HG03196 (cell line): Measurements from ENCODE around the gene MARK3.

ENCODE experiments used
- ATAC-seq: cut with Tn5 transposase; IDR thresholded peaks from one replicate; pipeline ENCODE4 v1.9.1; 2021; ENCODE audit not compliant: unreplicated experiment

MARK3 gene

DNA sequence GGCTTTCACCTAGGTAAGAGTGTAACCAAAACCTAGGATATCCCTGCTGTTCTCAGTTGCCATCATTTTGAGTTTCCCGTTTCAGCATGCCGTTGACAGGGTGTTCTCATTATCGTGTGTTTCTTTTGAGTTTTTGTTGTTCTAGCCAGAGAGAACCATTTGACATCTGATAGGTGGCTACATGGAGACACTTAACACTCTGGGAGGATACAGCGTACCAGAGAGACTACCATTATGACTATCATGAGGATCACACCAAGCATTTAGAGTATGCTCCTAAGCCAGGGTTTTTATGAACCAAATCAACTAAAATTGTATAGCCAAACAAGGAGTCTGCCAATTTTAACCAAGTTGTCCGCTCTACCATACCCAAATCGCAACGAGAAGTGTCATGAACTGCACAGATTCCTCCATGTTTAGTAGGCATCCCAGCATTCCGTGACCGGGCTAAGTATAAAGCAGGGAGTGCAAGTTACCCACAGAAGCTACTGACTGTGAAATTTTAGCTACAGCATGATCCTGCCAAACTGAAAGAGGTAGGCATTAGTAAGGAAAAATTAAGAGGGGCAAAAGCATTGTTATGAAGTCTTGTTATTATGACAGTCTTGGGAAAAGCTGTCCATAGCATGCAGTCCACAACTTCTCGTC is 48.8 kb downstream of the MARK3 start:
- ATAC-seq = no peak

DNA sequence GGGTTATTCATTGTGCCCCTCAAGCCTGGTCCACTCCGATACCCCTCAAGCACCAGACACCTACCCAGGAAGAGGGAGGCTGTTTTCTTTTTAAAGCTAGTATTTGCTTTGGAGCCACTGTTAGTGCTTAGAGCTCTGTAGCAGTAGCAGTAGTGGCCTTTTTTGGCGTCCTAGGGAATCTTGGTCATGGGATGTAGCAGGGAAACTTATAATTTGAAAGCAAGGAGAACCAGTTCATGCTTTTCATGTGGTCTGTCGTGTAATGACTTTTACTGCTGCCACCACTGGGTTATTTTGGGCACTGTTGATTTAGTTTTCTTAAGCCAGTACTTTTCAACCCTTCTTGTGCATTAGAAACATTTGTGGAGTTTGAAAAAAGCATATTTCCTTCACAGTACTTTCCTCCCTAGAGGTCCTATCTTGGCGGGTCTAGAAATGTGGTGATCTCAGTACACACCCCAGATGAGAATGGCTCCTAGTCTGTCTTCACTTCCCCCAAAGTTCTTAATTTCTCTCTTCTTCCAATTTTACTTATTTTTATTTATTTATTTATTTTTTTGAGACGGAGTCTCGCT is 49.7 kb downstream of the MARK3 start:
- ATAC-seq = no peak

DNA sequence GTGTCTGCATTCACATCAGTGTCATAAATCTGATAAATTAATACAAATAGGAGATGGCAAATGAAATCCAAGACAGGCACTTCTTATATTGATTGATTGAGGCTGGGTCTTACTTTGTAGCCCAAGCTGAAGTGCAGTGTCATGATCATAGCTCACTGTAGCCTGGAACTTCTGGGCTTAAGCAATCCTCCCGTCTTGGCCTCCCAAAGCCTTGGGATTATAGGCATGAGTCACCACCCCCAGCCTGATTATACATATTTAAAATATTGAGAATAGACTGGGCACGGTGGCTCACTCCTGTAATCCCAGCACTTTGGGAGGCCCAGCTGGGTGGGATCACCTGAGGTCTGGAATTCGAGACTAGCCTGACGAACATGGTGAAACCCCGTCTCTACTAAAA is 51.3 kb downstream of the MARK3 start:
- no peak for ATAC-seq

DNA sequence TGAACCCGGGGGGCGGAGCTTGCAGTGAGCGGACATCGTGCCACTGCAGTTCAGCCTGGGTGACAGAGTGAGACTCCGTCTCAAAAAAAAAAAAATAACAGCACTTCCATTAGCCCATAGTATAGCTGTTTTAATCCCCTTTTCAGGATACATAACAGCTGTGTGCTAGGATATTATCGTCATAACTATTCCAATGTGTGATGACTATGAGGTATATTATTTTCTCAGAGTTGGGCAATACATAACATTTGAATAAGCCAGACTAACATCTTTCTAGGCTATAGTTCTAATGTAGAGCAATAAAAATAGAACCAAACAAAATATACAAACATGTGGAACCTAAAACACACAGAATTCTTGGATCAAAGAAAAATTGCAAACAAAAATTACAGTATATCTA is 57.1 kb downstream of the MARK3 start:
- no peak for ATAC-seq

DNA sequence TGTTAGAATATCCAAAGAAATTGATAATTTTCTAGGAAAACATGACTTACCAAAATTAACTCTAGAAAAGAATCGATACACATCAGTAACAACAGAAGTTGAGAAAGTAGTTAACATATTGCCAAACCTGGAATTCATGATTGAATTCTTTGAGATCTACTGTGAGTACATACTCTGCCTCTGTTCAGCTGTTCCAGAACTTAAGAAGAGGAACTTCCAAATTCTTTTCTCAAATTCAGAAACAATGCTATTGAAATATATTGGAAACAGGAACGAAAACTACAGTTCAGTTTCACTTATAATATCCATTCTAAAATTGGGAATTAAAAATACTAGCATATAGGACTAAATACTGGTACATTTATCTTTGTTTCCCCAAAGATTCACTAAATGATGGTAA is 57.9 kb downstream of the MARK3 start:
- no peak for ATAC-seq

DNA sequence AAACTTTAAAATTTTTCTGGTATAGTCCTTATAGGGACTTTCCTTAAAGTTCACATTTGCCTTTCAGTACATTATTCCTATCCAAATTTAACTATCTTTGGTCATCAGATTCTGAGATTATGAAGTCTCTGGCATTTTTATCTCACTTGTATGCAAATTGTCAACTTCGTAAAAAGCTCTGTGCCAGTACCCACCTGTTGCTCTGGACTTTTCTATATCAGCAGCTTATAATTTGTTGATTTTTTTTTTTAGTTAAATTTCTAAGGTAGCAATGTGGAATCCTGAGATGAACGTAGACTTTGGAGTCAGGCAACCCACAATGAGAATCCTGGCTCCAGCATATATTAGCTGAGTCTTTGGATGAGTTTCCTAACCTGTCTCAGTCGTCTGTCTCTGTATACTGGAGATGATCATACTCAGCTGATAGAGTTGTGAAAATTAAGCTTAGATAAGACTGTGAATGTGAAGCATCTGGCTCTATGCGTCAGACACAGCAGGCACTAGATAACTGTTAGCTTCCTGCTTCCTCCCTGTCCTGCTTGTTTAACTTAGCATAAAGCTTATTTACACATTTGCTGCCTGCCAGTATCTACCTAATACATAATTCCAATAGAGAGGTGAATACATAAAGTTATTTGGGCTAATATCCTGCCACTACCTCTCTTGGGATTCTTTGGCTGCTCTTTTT is 59.8 kb downstream of the MARK3 start:
- ATAC-seq = no peak

DNA sequence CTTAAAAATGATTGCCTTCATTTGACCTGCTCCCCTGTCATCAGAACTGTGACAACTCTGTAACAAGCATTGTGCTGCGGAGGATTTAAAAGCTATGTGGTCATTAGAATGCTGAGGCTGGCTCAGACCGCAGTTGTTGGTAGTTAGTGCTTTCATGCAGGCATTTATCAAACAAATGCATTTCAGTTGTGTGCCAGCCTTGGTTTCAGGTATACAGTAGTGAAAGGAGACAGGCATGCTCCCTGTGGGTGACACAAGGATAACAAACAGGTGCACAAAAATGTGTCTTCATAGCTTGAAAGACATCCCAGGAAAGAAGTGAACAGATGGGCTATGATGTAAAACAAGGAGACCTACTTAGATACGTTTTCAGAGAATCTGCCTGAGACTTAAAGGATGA is 60.6 kb downstream of the MARK3 start:
- no peak for ATAC-seq

DNA sequence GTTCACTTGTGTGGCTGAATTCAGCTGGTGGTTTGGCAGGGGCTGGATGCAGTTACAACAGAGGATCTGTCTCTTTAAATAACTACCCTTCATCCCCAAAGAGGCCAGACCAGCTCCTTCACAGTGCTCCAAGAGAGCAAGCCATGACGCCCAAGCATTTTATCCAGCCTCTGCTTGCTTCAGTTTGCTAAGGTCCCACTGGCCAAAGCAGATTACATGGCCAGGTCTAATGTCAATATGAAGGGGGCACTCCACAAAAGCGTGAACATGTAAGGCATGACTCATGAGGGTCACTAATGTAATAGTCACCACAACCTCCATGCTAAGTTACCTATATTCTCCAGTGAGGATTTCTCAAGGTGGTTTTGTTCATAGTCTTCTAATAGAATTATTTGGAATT is 62.9 kb downstream of the MARK3 start:
- no peak for ATAC-seq

DNA sequence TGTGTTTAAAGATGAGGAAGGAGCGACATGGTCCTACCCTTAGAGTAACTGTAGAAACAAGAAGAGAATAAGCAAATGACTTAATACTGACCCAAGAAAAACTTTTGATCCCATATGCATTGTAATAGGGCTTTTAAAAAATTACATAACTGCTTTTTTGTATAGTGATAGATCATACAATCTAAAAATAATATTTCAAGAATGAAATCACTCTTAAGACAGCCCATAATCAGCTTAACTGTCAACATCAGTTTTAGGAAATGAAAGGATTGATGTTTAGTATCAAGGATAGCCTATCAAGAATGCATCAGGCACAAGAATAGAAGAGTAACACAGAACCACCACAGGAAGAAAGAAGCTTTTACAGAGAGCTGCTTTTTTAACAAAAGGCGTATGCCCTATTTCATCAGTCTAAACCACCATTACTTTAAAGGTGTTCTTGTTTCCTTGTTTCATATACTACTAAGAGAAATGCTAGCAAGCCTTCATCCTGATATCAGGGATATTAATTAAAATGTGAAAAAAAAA is 64.5 kb downstream of the MARK3 start:
- no peak for ATAC-seq

DNA sequence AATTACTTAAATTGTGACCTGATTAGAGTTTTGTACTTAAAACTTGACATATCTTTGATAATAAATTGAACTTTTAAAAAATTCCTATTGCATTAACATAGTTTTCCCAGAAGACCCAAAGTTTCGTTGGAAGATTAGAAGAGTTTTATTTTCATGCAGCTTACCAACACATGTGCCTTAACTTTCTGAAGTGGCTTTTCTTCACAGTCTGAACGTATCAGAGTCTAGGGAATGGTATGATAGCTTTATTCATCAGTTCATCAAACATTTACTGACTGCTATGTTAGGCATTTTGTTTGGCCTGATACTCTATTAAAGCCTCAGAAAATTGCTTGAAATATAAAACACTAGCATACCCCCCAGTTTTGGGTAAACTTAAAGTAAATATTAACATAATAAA is 65.2 kb downstream of the MARK3 start:
- ATAC-seq = no peak

DNA sequence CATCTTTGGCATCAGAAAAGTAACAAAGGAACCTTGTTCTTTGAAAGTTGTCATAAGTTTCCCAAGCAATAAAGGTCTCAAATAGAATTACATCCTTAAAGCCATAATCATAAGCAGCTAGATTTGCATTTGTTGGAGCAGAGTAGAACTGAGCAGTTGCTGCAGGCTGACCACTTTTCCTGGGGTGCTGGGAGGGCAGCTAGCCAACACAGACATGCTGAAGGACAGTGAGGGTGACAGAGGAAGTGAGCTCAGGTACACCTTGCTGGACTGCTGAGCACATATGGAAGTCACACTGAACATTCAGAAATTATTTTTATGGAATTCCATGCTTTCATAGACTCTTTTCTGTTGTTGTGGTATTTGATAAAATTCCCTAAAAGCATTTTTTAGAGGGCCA is 66.2 kb downstream of the MARK3 start:
- ATAC-seq = no peak

DNA sequence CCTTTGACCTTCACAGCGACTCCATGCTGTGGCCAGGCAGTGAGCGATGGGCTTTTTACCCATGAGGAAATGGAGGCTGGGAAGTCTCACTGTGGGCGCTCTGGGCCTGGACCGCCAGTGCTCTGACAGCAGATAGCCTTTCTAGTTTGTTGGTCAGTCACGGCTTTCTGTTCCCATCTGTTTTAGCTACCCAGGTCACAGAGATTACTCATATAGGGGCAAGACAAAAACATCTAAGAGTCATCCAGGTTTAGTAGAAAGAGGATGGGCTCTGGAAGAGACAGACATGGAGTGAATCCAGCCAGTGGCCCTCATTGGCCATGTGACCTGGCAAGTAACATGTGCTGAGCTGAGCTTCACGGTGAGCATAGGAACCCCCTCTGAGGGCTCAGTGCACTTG is 68.6 kb downstream of the MARK3 start:
- no peak for ATAC-seq

DNA sequence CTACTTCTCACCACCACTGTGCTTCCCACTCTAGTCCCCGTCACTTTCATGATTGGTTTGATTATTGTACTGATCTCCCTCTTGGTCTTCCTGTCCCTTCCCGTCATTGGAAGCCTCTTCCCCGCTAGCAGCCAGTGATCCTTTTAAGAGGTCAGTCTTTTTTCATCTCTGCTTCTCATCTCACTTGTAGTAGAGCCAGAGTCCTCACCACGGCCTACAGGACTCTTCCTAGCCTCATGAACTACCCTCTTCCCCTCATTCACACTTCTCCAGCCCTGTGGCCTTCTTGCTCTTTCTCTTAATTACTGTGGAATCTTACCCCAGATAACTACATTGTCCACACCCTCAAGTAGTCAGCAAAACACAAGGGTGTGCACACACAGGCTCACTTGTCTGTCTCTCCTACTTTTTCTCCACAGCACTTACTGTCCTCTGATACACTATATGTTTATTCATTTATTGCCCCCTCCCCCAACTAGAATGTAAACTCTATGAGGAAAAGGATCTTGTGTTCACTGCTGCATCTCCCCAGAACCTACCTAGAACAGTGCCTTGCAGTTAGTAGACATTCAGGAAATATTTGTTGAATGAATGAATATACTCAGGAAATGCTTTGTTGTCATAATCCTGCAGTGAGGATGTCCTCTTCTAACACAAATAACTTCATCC is 71.1 kb downstream of the MARK3 start:
- no peak for ATAC-seq

DNA sequence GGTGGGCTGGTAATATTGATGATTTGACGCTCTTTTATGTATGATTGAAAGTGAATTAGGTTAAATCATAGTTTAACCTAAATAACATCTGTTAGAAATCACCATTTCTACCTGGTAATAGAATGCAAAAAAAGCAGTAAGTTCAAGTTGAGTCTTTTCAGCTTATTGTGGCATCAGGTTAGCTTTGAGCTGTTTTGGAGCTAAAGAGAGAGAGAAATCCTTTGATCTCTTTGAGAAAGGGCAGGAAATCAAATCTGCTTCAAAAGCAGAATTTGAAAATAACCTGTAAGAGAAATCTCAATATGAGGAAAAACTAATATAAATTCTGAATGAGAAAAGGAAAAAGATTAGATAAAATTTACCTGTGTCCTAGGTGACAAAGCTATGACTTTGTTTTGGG is 75.2 kb downstream of the MARK3 start:
- ATAC-seq = no peak

DNA sequence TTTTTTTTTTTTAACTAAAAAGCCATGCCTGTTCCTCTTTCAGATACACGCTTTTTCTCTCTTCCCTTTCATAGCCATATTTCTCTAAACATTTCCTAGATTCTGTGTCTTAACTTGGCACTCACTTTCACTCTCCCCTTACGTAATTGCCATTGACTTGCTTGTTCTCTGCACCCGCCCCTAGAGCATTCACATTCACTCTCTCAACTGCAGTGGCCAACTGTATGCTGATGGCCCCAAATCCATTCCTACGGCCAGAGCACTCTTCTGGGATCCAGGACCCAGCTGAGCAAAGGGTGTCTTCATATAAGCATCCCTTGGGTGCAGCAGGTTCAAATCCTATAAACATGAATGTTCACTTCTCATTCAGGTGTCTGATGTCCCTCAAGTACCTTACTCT is 77.9 kb downstream of the MARK3 start:
- no peak for ATAC-seq

DNA sequence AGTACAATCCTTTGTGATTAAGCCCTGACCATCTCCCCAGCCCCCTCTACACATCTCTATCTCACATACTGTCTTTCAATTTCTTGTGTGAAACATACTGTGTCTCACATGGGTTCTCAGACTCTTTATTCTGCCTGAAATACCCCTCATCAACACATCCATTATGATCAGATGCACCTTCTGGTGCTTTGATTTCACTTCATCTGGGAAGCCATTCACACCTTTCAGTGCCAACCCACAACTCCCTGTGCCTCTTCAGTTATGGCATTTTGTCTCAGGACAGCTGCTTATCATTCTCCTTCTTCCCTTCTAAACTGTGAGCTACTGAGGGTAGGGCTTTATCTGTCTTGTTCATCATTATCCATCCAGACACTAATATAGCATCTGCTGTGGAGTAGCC is 78.6 kb downstream of the MARK3 start:
- ATAC-seq = no peak

DNA sequence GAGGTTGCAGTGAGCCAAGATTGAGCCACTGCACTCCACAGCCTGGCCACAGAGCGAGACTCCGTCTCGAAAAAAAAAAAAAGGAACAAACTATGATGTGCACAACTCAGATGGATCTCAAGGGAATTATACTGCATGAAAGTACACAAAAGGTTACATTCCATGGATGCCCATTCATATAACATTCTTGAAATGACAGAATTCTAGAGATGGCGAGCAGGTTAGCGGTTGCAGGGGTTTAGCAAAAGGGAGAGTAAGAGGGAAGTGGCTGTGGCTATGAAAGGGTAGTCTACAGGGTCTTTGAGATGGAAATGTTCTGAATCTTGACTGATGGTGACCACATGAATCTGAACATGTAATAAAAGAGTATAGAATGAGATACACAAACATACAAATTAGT is 87.7 kb downstream of the MARK3 start:
- ATAC-seq = no peak

DNA sequence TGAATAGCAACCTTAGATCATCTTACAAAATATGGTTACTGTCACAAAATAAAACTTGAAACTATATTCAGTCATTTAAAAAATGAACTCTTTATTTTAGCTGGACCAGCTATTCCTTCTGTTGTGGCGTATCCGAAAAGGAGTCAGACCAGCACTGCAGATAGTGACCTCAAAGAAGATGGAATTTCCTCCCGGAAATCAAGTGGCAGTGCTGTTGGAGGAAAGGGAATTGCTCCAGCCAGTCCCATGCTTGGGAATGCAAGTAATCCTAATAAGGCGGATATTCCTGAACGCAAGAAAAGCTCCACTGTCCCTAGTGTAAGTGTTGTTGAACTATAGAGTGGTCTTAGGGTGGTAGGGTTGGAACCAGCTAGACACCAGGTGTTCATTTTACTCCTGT is 89.7 kb downstream of the MARK3 start:
- ATAC-seq = no peak

DNA sequence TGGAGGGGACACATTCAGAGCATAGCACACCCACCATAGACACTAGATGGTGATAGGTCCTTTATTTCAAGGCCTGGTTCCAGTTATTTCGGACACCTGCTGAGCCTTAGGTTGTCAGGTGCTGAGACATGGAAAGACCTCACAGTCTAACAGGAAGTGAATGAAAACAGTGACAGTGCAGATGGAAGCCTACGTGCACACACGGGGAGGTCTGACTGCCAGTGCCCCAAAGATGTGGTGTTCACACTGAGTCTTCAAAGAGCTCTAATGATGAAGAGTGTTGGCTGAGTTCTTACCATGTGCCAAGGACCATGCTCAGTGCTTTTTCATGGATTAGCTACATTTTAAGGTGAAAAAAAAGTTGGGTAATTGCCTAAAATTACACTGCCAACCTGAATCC is 90.8 kb downstream of the MARK3 start:
- ATAC-seq = no peak

DNA sequence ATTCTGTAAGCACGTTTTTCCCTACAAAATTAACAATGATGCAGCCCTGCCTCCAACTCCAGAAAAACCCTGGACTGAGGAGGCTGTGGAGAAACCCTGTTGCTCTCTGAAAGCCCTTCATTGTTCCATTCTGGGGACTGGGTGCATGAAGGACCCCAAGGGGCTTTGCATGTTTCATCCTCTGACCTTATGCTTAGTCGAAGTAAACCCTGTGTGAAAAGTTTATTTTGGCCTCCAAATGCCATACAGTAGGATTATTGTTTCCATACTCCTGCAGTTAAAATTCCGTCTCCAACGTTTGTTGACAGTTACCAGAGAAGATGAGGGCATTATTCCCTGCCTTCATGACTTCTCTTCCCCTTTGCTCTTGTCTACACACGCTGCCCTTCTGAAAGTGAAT is 91.4 kb downstream of the MARK3 start:
- ATAC-seq = no peak

DNA sequence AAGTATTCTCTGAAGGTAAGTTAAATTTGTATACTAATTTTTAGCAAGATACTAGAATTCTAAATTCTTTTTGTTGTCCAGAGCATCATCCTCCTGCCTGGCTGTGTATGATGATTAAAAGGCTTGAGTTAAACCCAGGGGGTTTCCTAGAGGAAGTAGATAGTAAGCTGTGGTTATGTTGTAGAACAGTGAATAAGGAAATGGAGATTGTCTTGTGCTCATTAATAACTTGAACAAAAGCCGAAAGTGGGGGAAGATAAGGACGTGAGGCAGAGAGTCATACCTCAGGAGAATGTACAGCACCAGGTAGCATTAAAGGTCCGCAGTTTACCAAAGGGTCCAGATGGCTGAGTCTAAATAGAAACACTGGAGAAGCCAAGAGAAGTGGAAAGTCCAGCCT is 95.4 kb downstream of the MARK3 start:
- peak; percentile 68 for ATAC-seq

DNA sequence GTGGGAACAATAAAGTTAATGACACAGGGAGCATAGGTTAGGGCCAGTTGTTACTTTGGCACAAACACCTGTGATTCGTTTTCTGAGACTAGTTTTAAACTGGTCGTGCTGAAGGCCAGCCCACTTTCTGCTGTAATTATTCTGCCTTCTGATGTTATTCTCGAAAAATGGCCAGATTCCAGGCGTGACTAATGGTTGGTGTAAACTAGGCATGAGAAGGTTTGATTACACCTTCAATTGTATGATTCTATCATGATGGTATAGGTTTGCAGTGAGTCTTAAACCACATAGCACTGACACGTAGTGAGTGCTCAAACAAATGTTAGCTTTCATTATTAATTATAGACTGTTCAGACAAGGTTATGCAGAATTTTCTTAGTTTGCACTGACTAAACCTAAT is 98.4 kb downstream of the MARK3 start:
- ATAC-seq = no peak
